GM12878 (cell line): ENCODE data around the gene CSRP1. TPM values are rescaled to one million over a fixed set of nuclear protein-coding genes. Genes with fewer than 3 reads are reported as not detected.
A peak's percentile ranks its signal among the peaks of the same experiment; 100 is the strongest.

Experiments used
- ATAC-seq: fragments of 200-7000 bp; cut with Tn5 transposase; 3 replicates; pipeline ENCODE4 v1.9.1; 2020; ENCODE audit warnings: mild to moderate bottlenecking, moderate library complexity
- BruUV-seq: library from RNA; stranded (reverse); fragments of 400-500 nt; replicated peaks from 2 replicates; lab custom pipeline; 2021; lab: Mats Ljungman, UMichigan
- CTCF ChIA-PET: fragments of 300-600 bp; sonication (Branson Sonifier 250); formaldehyde crosslinking; extraction: SDS; loops from one replicate; lab custom pipeline; 2021; ENCODE audit warnings: inconsistent platforms; lab: Yijun Ruan, JAX
- POLR2A ChIA-PET: fragments of 350-600 bp; formaldehyde crosslinking; extraction: SDS; loops from one replicate; lab custom pipeline; 2021; ENCODE audit warnings: inconsistent platforms; lab: Charles Lee
- RAD21 ChIA-PET: fragments of 300-600 bp; sonication (Branson Sonifier 250); formaldehyde crosslinking; loops from one replicate; lab custom pipeline; 2023; ENCODE audit warnings: antibody characterized with exemption; ENCODE audit not compliant: unreplicated experiment; lab: Charles Lee
- SMC1A ChIA-PET: fragments of 300-600 bp; sonication (Branson Sonifier 250); formaldehyde crosslinking; loops from one replicate; lab custom pipeline; 2023; ENCODE audit not compliant: unreplicated experiment, uncharacterized antibody; lab: Charles Lee
- DNase-seq: peaks from one replicate; pipeline ENCODE4 v3.0.0-alpha.2; 2011; ENCODE audit warnings: low read depth, low spot score
- FAIRE-seq: peaks from 3 replicates; lab custom pipeline; 2011; peaks lifted over from hg19 to GRCh38; lab: Jason Lieb, UNC
- H2AFZ ChIP-seq: 2 replicates; pipeline ENCODE4 v1.6.0; 2011; ENCODE audit warnings: low read depth, low read length, control low read depth; ENCODE audit not compliant: control insufficient read depth
- H3K27ac ChIP-seq: 2 replicates; pipeline ENCODE4 v1.5.1; 2011; ENCODE audit warnings: control low read depth; ENCODE audit not compliant: control insufficient read depth, insufficient read depth
- H3K27me3 ChIP-seq, 2 experiments: replicated peaks in 1 of 2; 2 replicates each; pipeline versions ENCODE4 v1.6.0 to v1.6.1; 2011; ENCODE audit warnings: low read length in 1 of 2; ENCODE audit not compliant: control insufficient read depth in 2 of 2, insufficient read depth in 2 of 2
- H3K36me3 ChIP-seq, 2 experiments: 2 replicates each; pipeline ENCODE4 v1.5.1; 2011; ENCODE audit warnings: low read length in 1 of 2; ENCODE audit not compliant: control insufficient read depth in 2 of 2, insufficient read depth in 2 of 2
- H3K4me1 ChIP-seq: 2 replicates; pipeline ENCODE4 v1.6.1; 2011; ENCODE audit warnings: mild to moderate bottlenecking, low read length, moderate library complexity, mixed read lengths; ENCODE audit not compliant: control insufficient read depth, insufficient read depth
- H3K4me2 ChIP-seq: 2 replicates; pipeline ENCODE4 v1.6.0; 2011; ENCODE audit warnings: control low read depth; ENCODE audit not compliant: control insufficient read depth, insufficient read depth
- H3K4me3 ChIP-seq: fragments of 200-600 bp; sonication (generic); 2 replicates; pipeline ENCODE4 v1.5.1; 2016
- H3K79me2 ChIP-seq: 2 replicates; pipeline ENCODE4 v1.6.0; 2011; ENCODE audit warnings: low read length; ENCODE audit not compliant: control insufficient read depth, insufficient read depth
- H3K9ac ChIP-seq: 2 replicates; pipeline ENCODE4 v1.8.0; 2011; ENCODE audit warnings: low read length, control low read depth, mixed read lengths; ENCODE audit not compliant: control insufficient read depth, insufficient read depth
- H3K9me3 ChIP-seq: replicated peaks from 3 replicates; pipeline ENCODE4 v1.5.1; 2011; ENCODE audit warnings: mild to moderate bottlenecking, low read length; ENCODE audit not compliant: control insufficient read depth, insufficient read depth
- H4K20me1 ChIP-seq: 2 replicates; pipeline ENCODE4 v1.6.0; 2011; ENCODE audit not compliant: control insufficient read depth, insufficient read depth
- BCL3 ChIP-seq: IDR thresholded peaks from 2 replicates; pipeline ENCODE4 v1.6.1; 2011; ENCODE audit warnings: borderline replicate concordance, low read depth, mild to moderate bottlenecking, moderate library complexity, low read length; ENCODE audit not compliant: insufficient read depth, poor library complexity, severe bottlenecking
- CREM ChIP-seq: IDR thresholded peaks from 2 replicates; pipeline ENCODE4 v1.6.1; 2014; ENCODE audit warnings: antibody characterized with exemption, low read depth
- EZH2 ChIP-seq: IDR thresholded peaks from 2 replicates; pipeline ENCODE4 v1.6.1; 2012; ENCODE audit warnings: low read depth, mild to moderate bottlenecking, control low read depth, inconsistent platforms, low read length, borderline replicate concordance; ENCODE audit not compliant: control insufficient read depth
- MEF2B ChIP-seq: fragments of 450-650 bp; IDR thresholded peaks from 2 replicates; pipeline ENCODE4 v1.6.1; 2018; ENCODE audit warnings: mild to moderate bottlenecking, moderate library complexity; ENCODE audit not compliant: partially characterized antibody, poor library complexity, severe bottlenecking
- STAT1 ChIP-seq: fragments of 450-650 bp; conservative IDR thresholded peaks from 2 replicates; pipeline ENCODE4 v1.6.1; 2014; ENCODE audit warnings: antibody characterized with exemption, mild to moderate bottlenecking
- ZNF217 ChIP-seq: fragments of 450-650 bp; IDR thresholded peaks from 2 replicates; pipeline ENCODE4 v1.6.1; 2017; ENCODE audit warnings: antibody characterized with exemption, mild to moderate bottlenecking
- WGBS: methylation state at CpG from one replicate; pipeline ENCODE4 v1.1.6; 2016; ENCODE audit warnings: low lambda C conversion rate; ENCODE audit not compliant: insufficient replicate concordance, insufficient coverage; ENCODE audit errors: missing lambda C conversion rate; 5-methylcytosine and 5-hydroxymethylcytosine counted together
- in situ Hi-C: fragments of 300-500 bp; cut with MboI; formaldehyde crosslinking; loops from 9 replicates; pipeline ENCODE4 v1.14.3; 2018; ENCODE audit warnings: mixed read lengths
- intact Hi-C: fragments of 100-400 bp; cut with micrococcal nuclease; formaldehyde crosslinking; loops from one replicate; pipeline ENCODE4 v1.14.2; 2022; ENCODE audit not compliant: unreplicated experiment
- polyA plus RNA-seq, 11 experiments: library from polyadenylated mRNA; depleted of rRNA in 4 of 11; unstranded in 6 of 11; stranded (reverse) in 5 of 11; fragments of >200 nt; fragmentation: Nextera tagmentation in 4 of 11; fragmentation: Illumina TruSeq in 1 of 11; extraction: Ambion mirVana in 4 of 11; extraction: Trizol in 1 of 11; gene quantifications; 1 replicate in 1 of 11; 2 replicates in 10 of 11; pipeline versions ENCODE4 v1.2.1 to v1.2.3, GENCODE V29; 2011 to 2016; ENCODE audit warnings: inconsistent platforms in 2 of 11, missing spikeins in 2 of 11, low read depth in 1 of 11
- total RNA-seq, 4 experiments: library from RNA; depleted of rRNA in 3 of 4; stranded (reverse); fragments of >200 nt in 3 of 4; fragmentation: Illumina TruSeq in 1 of 4; extraction: Trizol in 1 of 4; gene quantifications; 2 replicates each; pipeline versions ENCODE4 v1.2.1 to v1.2.3, GENCODE V29; 2013 to 2021

Gene CSRP1
- total and polyA plus RNA-seq, 10 of the 15 experiments (the other 5 are each of a cell fraction or from before 2014, with no cell fraction given), result 23.4 to 99.2 (median 80.7) TPM

- no peaks in the 10 kb centered on the region for H3K4me1 ChIP-seq
- peaks cover 13 to 31% of the 10 kb centered on the region in 2 experiments for H3K27me3 ChIP-seq
- 0 out of 2 replicates have a peak, but pooled peaks cover 2% of the 10 kb centered on the region for H4K20me1 ChIP-seq
- WGBS, result 55% methylated on average over 12 of the region's 12 CpGs
- H3K4me2 ChIP-seq, result no peak overlapping the region
- ChIA-PET SMC1A (interaction anchor here (1.0 kb wide), 2 partner anchors 10 to 13 kb away, joined by 3 read pairs; no protein-coding TSS in a partner anchor), CTCF (interaction anchor here (0.9 to 1.6 kb wide), 4 partner anchors 13 to 252 kb away, joined by 3 to 5 read pairs (median 4); no protein-coding TSS in a partner anchor), POLR2A (no interaction called here), RAD21 (interaction anchor here (1.2 kb wide), 1 partner anchor 18 kb away, joined by 3 read pairs; no protein-coding TSS in a partner anchor)
- FAIRE-seq (no peak), DNase-seq (no peak), ATAC-seq (no peak)
- in situ Hi-C loops (no loop called here), intact Hi-C loops (no loop called here)
- H3K9ac ChIP-seq, result no peak overlapping the region
- no peak overlapping the region for H3K4me3 ChIP-seq
- no peaks in the 10 kb centered on the region for H3K36me3 ChIP-seq
- H2AFZ ChIP-seq, result no peak overlapping the region
- no peaks in the 10 kb centered on the region for H3K79me2 ChIP-seq
- H3K27ac ChIP-seq, result no peak overlapping the region
- TF ChIP-seq ZNF217 (no peak), MEF2B (peak; percentile 28)
- no peaks in the 10 kb centered on the region for H3K9me3 ChIP-seq
- no TSS peak for BruUV-seq
Observed at GRCh38 chr1:201540846-201541735, 34.2 kb upstream of the CSRP1 start.

DNA sequence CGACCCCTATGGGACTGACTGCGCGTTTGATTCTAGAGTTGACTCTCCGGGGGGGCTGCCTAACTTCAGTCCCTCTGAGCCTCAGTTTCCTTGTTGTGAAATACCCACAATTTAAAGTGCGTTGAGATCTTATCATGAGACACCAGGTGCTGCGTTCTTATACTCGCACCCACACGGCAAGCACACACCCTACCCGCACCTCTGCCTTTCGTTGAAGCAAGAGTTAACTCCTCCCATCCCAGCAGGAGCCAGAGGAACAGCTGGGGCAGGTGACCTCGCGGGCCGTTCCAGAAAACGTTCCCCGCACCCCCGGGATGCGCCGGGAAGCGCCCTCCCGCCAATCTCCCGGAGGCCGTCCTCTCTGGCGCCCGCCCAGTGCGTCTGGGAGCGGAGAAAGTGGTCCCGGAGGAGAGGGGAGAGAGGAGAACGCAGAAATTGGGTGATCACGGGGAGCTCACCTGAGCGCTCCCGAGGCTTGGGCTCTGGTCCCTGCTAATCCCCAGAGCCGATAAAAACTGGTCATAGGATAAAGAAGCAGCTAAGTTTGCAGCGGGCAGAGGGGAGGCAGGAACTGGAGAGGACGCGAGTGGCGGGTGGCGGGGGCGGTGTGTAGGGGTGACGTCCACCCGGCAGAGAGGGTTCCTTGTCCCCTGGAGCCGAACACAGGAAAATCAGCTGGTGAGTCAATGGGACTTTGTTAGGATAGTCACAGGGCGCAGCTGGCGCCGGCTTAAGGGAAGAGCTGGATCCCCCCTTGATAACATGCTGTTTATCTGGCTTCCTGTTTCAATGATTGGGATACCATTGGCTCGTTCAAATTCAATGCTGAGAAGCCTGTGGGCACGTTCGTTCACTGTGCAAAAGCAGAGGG is 32.9 kb upstream of the CSRP1 start:
- no peaks in the 10 kb centered on the region for H3K4me1 ChIP-seq
- no peak overlapping the region for H3K9ac ChIP-seq
- H3K4me2 ChIP-seq, result peak overlapping the region; percentile 51; the same call in 1 of the 2 replicates
- H3K36me3 ChIP-seq, result no peaks in the 10 kb centered on the region
- in situ Hi-C loops, result no loop called here
- FAIRE-seq (no peak), ATAC-seq (no peak), DNase-seq (no peak)
- CTCF ChIA-PET, result interaction anchor here (1.4 to 1.5 kb wide), 2 partner anchors 28 to 253 kb away, joined by 3 to 5 read pairs; no protein-coding TSS in a partner anchor
- no peak overlapping the region for H3K27ac ChIP-seq
- RAD21 ChIA-PET, result interaction anchor here (0.5 to 1.2 kb wide), 2 partner anchors 19 to 63 kb away, joined by 3 read pairs; no protein-coding TSS in a partner anchor
- POLR2A ChIA-PET, result no interaction called here
- SMC1A ChIA-PET, result interaction anchor here (1.0 kb wide), 1 partner anchor 8 kb away, joined by 3 read pairs; no protein-coding TSS in a partner anchor
- no peak overlapping the region for H3K4me3 ChIP-seq
- no peaks in the 10 kb centered on the region for H3K79me2 ChIP-seq
- BruUV-seq, result no TSS peak
- H3K27me3 ChIP-seq, result peaks cover 13 to 31% of the 10 kb centered on the region in 2 experiments
- H4K20me1 ChIP-seq, result 0 out of 2 replicates have a peak, but pooled peaks cover 5% of the 10 kb centered on the region
- 7% methylated on average over 47 of the region's 47 CpGs for WGBS
- H3K9me3 ChIP-seq, result no peaks in the 10 kb centered on the region
- intact Hi-C loops, result no loop called here
- no peak overlapping the region for H2AFZ ChIP-seq
- TF ChIP-seq STAT1 (no peak), CREM (no peak), BCL3 (no peak), EZH2 (no peak; the same call in 1 of the 2 replicates)
